HUDEP-2 (cell line): ENCODE results near the gene GPHB5.

ENCODE experiments used
- DNase-seq, 76 experiments: peaks; one replicate each; lab custom pipeline; 2025; ENCODE audit not compliant: unreplicated experiment in 76 of 76; lab: John Stamatoyannopoulos, UW

GPHB5 gene

DNA sequence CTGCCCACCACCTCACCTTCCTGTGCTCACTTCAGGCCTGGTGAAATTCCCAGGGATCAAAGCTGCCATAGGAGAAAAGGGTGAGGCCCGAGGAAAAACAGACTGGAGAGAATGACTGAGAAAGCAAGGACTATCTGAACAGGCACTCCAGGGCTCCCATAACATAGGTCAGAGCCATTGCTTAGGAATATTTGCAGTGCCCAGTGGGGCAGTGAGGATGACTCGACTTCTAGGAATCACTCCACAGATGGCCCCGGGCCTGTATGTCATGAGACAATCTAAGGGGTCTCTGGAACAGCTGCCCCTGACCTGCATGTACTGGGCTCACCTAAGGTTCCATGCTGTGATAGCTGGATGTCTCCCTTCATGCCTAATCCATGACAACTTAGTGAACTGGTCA lies 51.6 kb downstream of the GPHB5 start:
- no peak for DNase-seq

DNA sequence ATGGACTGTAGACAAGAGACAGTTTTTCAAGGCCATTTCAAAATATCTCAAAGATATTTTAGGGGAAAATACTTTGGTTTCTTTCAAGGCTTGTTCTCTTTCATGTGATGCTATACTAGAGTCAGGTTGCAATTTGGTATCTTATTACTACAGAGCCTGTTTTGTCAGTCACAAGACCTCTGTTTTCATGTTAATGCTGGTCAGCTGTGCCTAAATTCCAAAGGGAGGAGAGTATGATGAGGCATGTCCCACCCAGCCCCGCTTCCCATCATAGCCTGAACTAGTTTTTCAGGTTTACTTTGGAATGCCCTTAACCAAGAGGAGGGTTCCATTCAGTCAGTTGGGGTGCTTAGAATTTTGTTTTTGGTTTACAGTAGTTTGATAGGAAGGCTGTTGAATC lies 52.6 kb downstream of the GPHB5 start:
- DNase-seq = no peak
